Measurements from ENCODE around the gene NUMA1.

NUMA1 gene

DNA sequence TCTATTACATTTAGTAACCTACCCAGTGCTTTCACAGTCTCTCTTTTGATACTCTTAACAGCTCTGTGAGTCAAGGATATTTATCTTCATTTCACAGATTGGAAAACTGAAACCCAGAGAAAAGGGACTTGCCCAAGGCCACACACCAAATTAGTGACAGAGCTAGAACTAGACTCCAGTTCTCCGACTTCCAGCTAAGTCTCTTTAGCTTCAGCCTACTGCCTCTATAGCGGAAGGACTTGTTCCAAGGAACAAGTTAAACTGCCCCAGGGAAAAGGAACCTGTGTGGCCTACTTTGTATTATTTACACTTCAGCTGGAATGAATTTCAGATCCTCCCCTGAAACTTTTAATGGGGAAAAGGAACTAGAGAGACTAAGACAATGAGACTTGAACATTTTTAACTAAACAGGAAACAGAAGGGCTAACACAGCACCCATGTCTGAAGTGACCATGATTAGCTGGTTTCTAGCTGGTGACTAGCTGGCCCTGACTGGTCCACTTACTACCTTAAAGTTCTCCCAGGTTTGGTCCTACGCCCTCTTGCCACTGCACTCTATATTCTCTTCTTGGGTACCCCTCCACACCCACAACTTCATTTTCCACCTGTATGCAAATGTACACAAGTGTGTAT is 1.6 kb upstream of the NUMA1 start:
- DNase-seq (ENCODE audit: extremely low read depth, low read depth) = no peak
- TF ChIP-seq, protein P1, sequence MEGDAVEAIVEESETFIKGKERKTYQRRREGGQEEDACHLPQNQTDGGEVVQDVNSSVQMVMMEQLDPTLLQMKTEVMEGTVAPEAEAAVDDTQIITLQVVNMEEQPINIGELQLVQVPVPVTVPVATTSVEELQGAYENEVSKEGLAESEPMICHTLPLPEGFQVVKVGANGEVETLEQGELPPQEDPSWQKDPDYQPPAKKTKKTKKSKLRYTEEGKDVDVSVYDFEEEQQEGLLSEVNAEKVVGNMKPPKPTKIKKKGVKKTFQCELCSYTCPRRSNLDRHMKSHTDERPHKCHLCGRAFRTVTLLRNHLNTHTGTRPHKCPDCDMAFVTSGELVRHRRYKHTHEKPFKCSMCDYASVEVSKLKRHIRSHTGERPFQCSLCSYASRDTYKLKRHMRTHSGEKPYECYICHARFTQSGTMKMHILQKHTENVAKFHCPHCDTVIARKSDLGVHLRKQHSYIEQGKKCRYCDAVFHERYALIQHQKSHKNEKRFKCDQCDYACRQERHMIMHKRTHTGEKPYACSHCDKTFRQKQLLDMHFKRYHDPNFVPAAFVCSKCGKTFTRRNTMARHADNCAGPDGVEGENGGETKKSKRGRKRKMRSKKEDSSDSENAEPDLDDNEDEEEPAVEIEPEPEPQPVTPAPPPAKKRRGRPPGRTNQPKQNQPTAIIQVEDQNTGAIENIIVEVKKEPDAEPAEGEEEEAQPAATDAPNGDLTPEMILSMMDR (IDR thresholded peaks at IDR 0.05; ENCODE audit: low read depth, low read length, missing control alignments) = no peak
- no peak overlapping the region for H3K4me3 ChIP-seq (replicated peaks; ENCODE audit: low read depth, low read length)

DNA sequence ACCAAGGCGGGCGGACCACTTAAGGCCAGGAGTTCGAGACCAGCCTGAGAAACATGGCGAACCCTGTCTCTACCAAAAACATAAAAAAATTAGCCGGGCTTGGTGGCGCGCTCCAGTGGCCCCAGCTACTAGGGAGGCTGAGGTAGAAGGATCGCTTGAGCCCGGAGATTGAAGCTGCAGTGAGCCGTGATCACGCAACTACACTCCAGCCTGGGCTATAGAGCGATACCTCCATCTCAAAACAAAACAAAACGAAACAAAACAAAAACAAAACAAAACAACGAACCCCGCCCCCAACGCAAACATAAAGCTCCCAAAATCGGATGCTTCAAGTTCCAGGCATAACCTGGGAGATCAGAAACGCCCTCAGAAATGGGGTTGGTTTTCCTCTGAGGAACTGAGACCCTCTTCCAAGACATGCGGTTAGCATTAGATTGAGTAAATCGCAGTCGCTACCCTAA is 872 bp upstream of the NUMA1 start:
- no peak for DNase-seq (ENCODE audit: extremely low read depth, low read depth)
- TF ChIP-seq, protein P1 (IDR thresholded peaks at IDR 0.05; ENCODE audit: low read depth, low read length, missing control alignments) = no peak
- peak overlapping the region; percentile 55 for H3K4me3 ChIP-seq (replicated peaks; ENCODE audit: low read depth, low read length)

DNA sequence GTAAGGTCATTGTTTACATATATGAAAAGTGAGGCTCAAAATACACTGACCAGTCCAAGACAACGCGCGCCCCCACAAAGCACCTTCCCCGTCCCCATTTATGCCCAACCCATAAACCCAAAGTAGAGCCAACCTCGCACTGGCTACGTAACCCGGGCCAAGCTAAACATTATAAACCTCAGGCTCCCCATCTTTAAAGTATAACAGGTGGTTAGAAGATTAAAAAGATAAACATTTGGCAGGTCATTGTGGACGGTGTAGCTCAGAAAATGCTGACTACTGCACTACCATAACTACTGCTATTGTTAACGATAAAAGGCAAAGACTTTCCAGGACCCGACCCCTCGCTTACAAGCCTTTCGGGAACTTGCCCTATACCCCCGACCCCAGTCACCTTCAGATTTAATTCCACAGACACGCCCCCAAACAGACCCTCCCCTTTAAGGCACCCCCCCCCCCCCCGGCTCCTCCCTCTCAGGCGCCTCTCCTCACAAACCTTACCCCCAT is 470 bp downstream of the NUMA1 start:
- H3K4me3 ChIP-seq (replicated peaks; ENCODE audit: low read depth, low read length) = peak overlapping the region; percentile 55
- TF ChIP-seq, protein P1 (IDR thresholded peaks at IDR 0.05; ENCODE audit: low read depth, low read length, missing control alignments) = no peak
- no peak for DNase-seq (ENCODE audit: extremely low read depth, low read depth)

DNA sequence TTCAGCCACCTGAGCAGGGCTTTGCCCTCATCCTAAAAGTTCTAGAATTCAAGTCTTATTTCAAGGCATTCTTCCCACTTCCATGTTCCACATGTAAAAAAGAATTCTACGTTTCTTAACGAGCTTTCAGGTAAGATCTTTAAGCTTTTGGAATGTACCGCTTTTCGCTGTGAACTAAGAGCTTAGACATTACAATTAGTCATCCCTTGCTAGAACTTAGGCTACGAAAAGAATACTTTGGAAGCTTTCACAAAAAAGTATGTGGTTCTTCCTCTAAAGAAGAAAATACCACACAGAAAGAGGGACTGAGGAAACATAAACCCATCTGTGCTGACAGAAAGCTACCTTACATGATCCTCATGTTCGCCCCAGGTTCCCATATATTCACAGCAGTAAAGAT is 1.9 kb downstream of the NUMA1 start:
- no peak for DNase-seq (ENCODE audit: extremely low read depth, low read depth)
- H3K4me3 ChIP-seq (replicated peaks; ENCODE audit: low read depth, low read length) = peak overlapping the region; percentile 55
- TF ChIP-seq, protein P1 (IDR thresholded peaks at IDR 0.05; ENCODE audit: low read depth, low read length, missing control alignments) = no peak

DNA sequence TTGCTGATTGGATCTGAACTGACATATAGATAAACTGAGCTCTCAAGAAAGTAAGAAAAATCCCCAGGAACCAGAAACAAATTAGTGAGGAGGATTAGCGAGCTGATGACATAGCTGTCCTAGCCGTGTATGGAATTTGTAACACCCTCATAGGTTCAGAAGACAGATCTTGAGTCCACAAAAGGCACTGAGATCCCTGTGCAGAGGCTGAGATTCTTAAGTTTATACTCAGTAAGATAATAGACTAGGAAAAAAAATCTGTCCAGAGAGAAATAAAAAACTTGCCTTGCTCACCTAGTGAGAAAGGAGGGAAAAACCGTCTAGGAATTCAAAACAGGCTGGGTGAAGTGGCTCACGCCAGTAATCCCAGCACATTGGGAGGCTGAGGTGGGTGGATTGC is 4.6 kb downstream of the NUMA1 start:
- no peak for DNase-seq (ENCODE audit: extremely low read depth, low read depth)
- TF ChIP-seq, protein P1 (IDR thresholded peaks at IDR 0.05; ENCODE audit: low read depth, low read length, missing control alignments) = no peak
- no peak overlapping the region for H3K4me3 ChIP-seq (replicated peaks; ENCODE audit: low read depth, low read length)

DNA sequence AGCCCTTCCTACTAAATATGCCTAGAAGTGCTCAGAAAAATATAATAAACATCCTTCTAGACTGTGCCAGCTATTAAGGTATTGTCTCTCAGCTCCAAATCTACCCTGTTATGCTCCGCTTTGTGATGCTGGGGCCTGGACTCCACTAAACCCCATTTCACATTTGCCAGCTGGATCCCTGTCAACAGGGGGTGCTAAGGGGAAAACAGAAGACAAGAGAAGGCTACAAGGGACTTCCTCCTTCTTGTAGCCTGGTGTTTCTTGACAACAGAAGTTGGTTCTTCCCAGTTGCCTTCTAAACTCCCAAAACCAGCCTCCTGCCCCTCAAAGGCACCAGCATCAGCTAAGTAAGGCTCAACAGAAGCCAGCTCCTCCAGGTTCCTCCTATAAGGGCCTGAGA is 5.2 kb downstream of the NUMA1 start:
- no peak overlapping the region for H3K4me3 ChIP-seq (replicated peaks; ENCODE audit: low read depth, low read length)
- no peak for DNase-seq (ENCODE audit: extremely low read depth, low read depth)
- TF ChIP-seq, protein P1 (IDR thresholded peaks at IDR 0.05; ENCODE audit: low read depth, low read length, missing control alignments) = peak; percentile 25

DNA sequence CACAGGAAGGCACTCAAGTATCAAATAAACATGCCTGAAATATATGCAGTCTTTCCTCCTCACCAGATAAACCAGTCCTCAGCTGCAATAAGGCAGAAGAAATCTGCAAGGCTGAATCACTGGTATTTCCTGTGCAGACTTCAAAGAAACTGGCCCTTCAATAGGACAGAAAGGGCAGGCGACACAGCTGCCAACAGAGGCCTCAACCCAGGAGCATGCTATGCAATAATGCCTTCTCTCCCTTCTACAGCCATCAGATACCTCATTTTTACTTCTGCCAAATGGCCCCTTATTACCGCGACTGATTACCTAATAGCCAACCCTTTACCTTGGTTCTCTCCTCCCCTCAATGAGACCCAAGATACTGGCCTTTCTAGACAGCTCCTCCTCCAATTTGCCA is 8.0 kb downstream of the NUMA1 start:
- peak; percentile 55 for DNase-seq (ENCODE audit: extremely low read depth, low read depth)
- H3K4me3 ChIP-seq (replicated peaks; ENCODE audit: low read depth, low read length) = no peak overlapping the region
- TF ChIP-seq, protein P1 (IDR thresholded peaks at IDR 0.05; ENCODE audit: low read depth, low read length, missing control alignments) = no peak

Measured in HFF-Myc (cell line).